Astrocyte of the cerebellum (primary cell): ENCODE data around the gene NLRC3.

Experiments
- DNase-seq: peaks from one replicate; pipeline ENCODE4 v3.0.0-alpha.2; 2011; ENCODE audit warnings: low read depth
- H3K4me3 ChIP-seq: 2 replicates; pipeline ENCODE4 v1.5.1; 2011; ENCODE audit warnings: mild to moderate bottlenecking, low read depth, low read length, moderate library complexity
- CTCF ChIP-seq: IDR thresholded peaks from 2 replicates; pipeline ENCODE4 v1.5.1; 2012; ENCODE audit warnings: low read length, low read depth, moderate library complexity, mild to moderate bottlenecking; ENCODE audit errors: missing control alignments
- in situ Hi-C: cut with HindIII; loops from 2 replicates; pipeline ENCODE4 v1.10.0; 2017; ENCODE audit warnings: low sequenced_read_pairs

NLRC3 gene

GRCh38 chr16:3589991-3590701 lies 12.9 kb upstream of the NLRC3 start:
- DNase-seq, result no peak
- in situ Hi-C loops, result no loop called here
- no peak for TF ChIP-seq CTCF
- H3K4me3 ChIP-seq, result no peak overlapping the region

- no peak for TF ChIP-seq CTCF
- DNase-seq, result no peak
- no peak overlapping the region for H3K4me3 ChIP-seq
Observed at GRCh38 chr16:3589441-3589921, 12.3 kb upstream of the NLRC3 start.

GRCh38 chr16:3589001-3589400 lies 11.8 kb upstream of the NLRC3 start:
- in situ Hi-C loops, result no loop called here
- H3K4me3 ChIP-seq, result no peak overlapping the region
- no peak for TF ChIP-seq CTCF
- no peak for DNase-seq

More at GRCh38 chr16:3589441-3589921, 12.3 kb upstream of the NLRC3 start:
- in situ Hi-C loops, result no loop called here

- DNase-seq, result no peak
- no peak overlapping the region for H3K4me3 ChIP-seq
- TF ChIP-seq CTCF, result no peak
- in situ Hi-C loops, result no loop called here
Observed at GRCh38 chr16:3587547-3588110, 10.4 kb upstream of the NLRC3 start.

- no peak for TF ChIP-seq CTCF
- DNase-seq, result no peak
- in situ Hi-C loops, result no loop called here
- no peak overlapping the region for H3K4me3 ChIP-seq
Observed at GRCh38 chr16:3584412-3584811, 7.2 kb upstream of the NLRC3 start.

- in situ Hi-C loops, result no loop called here
- H3K4me3 ChIP-seq, result no peak overlapping the region
- no peak for DNase-seq
- TF ChIP-seq CTCF, result no peak
Observed at GRCh38 chr16:3583303-3584038, 6.3 kb upstream of the NLRC3 start.
